Osteocyte (in vitro differentiated cells): Measurements from ENCODE around the gene FIGNL2. TPM values are rescaled to one million over a fixed set of nuclear protein-coding genes. Genes with fewer than 3 reads are reported as not detected.

ENCODE experiments used
- DNase-seq: peaks from one replicate; pipeline ENCODE4 v3.0.0; 2021; ENCODE audit warnings: mixed read lengths; ENCODE audit not compliant: unreplicated experiment; ENCODE audit errors: extremely low spot score
- H3K27ac Mint-ChIP-seq: one replicate; pipeline ENCODE4 v1.8.0; 2021; ENCODE audit warnings: mild to moderate bottlenecking, mixed read lengths; ENCODE audit not compliant: unreplicated experiment
- H3K27me3 Mint-ChIP-seq: one replicate; pipeline ENCODE4 v1.8.0; 2021; ENCODE audit warnings: mixed read lengths; ENCODE audit not compliant: unreplicated experiment
- H3K36me3 Mint-ChIP-seq: one replicate; pipeline ENCODE4 v1.8.0; 2021; ENCODE audit warnings: mixed read lengths; ENCODE audit not compliant: unreplicated experiment
- H3K4me1 Mint-ChIP-seq: one replicate; pipeline ENCODE4 v1.8.0; 2021; ENCODE audit warnings: mixed read lengths; ENCODE audit not compliant: unreplicated experiment
- H3K4me3 Mint-ChIP-seq: one replicate; pipeline ENCODE4 v1.8.0; 2021; ENCODE audit warnings: mild to moderate bottlenecking, moderate library complexity, mixed read lengths; ENCODE audit not compliant: unreplicated experiment
- H3K9me3 Mint-ChIP-seq: one replicate; pipeline ENCODE4 v1.8.0; 2021; ENCODE audit warnings: mixed read lengths; ENCODE audit not compliant: unreplicated experiment
- total RNA-seq: library from RNA; stranded (reverse); gene quantifications from 2 replicates; pipeline ENCODE4 v1.2.1, GENCODE V29; 2021
- TF ChIP-seq, protein P1 (sequence below): fragments of 200-600 bp; sonication (generic); IDR thresholded peaks from 2 replicates; pipeline ENCODE4 v1.5.0; 2021; ENCODE audit warnings: antibody characterized with exemption, mild to moderate bottlenecking, moderate library complexity

The FIGNL2 gene
- total RNA-seq, 1 donor from 2014 or later = 0.08 TPM

DNA sequence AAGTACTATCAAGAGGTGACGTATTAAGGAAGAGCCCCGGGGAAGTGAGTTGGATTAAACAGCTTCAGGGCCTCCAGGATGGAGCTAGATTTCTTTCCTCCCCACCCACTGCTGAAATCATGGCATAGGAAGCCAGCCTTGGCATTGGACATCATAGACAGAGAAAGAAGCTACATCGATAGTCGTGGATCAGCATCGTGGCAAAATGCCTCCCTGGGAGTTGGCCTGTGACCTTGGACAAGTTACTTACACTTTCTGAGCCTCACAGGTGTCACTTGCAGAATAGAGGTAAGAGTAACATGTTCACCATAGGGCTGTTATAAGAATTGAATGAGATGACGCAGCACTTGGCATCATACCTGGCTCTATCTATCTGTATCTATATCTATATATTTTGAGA lies 45.3 kb upstream of the FIGNL2 start:
- peaks cover 11% of the 10 kb centered on the region for H3K4me1 Mint-ChIP-seq
- H3K4me3 Mint-ChIP-seq = no peak overlapping the region
- TF ChIP-seq, protein P1, sequence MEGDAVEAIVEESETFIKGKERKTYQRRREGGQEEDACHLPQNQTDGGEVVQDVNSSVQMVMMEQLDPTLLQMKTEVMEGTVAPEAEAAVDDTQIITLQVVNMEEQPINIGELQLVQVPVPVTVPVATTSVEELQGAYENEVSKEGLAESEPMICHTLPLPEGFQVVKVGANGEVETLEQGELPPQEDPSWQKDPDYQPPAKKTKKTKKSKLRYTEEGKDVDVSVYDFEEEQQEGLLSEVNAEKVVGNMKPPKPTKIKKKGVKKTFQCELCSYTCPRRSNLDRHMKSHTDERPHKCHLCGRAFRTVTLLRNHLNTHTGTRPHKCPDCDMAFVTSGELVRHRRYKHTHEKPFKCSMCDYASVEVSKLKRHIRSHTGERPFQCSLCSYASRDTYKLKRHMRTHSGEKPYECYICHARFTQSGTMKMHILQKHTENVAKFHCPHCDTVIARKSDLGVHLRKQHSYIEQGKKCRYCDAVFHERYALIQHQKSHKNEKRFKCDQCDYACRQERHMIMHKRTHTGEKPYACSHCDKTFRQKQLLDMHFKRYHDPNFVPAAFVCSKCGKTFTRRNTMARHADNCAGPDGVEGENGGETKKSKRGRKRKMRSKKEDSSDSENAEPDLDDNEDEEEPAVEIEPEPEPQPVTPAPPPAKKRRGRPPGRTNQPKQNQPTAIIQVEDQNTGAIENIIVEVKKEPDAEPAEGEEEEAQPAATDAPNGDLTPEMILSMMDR = no peak
- H3K27ac Mint-ChIP-seq = no peak overlapping the region
- no peaks in the 10 kb centered on the region for H3K27me3 Mint-ChIP-seq
- no peaks in the 10 kb centered on the region for H3K9me3 Mint-ChIP-seq
- H3K36me3 Mint-ChIP-seq = no peaks in the 10 kb centered on the region
- DNase-seq = no peak

DNA sequence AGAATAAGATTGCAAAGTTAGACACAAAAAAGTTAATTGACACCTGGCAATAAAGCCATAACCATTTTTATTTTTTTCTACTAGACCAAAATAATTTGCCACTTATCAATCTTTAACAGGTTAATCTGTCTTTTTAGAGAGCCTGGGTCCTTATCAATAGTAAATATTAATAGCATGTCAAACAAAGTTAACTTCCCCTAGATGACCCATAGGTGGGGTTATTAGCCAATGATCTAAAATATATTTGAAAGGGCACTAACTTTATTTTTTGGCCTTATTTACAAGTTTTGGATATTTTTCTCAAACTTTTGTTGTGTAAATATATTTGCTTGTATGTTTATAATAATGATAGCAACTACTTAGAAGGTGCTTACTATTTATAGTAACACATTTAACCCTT lies 43.3 kb upstream of the FIGNL2 start:
- Mint-ChIP-seq H3K27me3 (no peaks in the 10 kb centered on the region), H3K4me1 (peaks cover 3% of the 10 kb centered on the region), H3K27ac (no peak overlapping the region), H3K4me3 (no peak overlapping the region), H3K36me3 (no peaks in the 10 kb centered on the region), H3K9me3 (no peaks in the 10 kb centered on the region)
- TF ChIP-seq, protein P1 = peak; percentile 55
- DNase-seq = no peak

- Mint-ChIP-seq H3K27ac (no peak overlapping the region), H3K4me1 (peaks cover 10% of the 10 kb centered on the region), H3K36me3 (no peaks in the 10 kb centered on the region), H3K4me3 (no peak overlapping the region), H3K9me3 (no peaks in the 10 kb centered on the region), H3K27me3 (no peaks in the 10 kb centered on the region)
- DNase-seq = no peak
- TF ChIP-seq, protein P1 = no peak
These were observed 42.1 kb upstream of the FIGNL2 start for GRCh38 chr12:51890511-51891171.

- H3K4me1 Mint-ChIP-seq = peaks cover 10% of the 10 kb centered on the region
- DNase-seq = no peak
- TF ChIP-seq, protein P1 = no peak
- H3K27ac Mint-ChIP-seq = no peak overlapping the region
- no peaks in the 10 kb centered on the region for H3K27me3 Mint-ChIP-seq
- no peaks in the 10 kb centered on the region for H3K9me3 Mint-ChIP-seq
- H3K4me3 Mint-ChIP-seq = no peak overlapping the region
- H3K36me3 Mint-ChIP-seq = no peaks in the 10 kb centered on the region
These were observed 41.6 kb upstream of the FIGNL2 start for GRCh38 chr12:51890133-51890464.

DNA sequence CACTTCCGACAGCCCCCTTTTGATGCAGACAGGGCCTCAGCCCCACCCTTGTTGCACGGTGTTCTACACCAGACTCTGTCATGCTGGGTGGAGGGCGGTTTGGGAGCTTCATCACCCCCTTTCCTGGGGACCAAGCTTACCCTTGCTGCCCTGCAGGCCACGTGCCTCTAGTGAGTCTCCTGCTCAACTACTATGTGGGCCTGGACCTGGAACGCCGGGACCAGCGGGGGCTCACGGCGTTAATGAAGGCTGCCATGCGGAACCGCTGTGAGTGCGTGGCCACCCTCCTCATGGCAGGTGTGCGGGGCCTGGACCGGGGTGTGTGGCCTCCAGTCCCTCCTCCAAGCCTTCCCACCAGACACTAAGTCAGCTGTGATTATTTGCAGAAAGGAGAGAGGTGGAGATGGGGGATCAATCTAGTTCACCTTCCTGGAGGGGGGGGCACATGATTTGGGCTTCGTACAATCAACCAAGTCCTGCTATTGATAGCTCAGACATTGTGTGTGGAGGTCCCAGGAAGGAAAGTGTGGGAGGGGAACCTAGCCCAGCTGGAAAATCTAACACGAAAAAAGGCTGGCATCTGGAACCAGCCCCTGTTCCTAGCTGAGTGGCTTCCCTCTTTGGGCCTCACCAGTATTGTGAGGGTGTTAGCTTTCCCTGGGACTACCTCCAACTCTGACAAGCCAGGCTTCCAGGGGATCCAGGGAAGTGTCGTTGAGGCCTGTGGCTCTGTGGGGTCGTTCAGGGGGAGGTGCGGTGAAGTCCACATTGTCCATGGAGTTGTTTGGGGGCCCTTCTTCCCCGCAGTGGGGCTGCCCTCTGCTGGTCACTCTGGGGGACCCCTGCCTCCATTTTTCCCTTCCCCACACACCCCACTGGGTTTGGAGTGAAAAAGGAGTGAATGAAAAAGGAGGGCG lies 41.0 kb upstream of the FIGNL2 start:
- H3K27ac Mint-ChIP-seq = no peak overlapping the region
- H3K27me3 Mint-ChIP-seq = no peaks in the 10 kb centered on the region
- DNase-seq = no peak
- TF ChIP-seq, protein P1 = no peak
- H3K36me3 Mint-ChIP-seq = no peaks in the 10 kb centered on the region
- peaks cover 8% of the 10 kb centered on the region for H3K4me1 Mint-ChIP-seq
- H3K4me3 Mint-ChIP-seq = no peak overlapping the region
- H3K9me3 Mint-ChIP-seq = no peaks in the 10 kb centered on the region
